ENCODE measurements around the gene SLC35A3. TPM values are rescaled to one million over a fixed set of nuclear protein-coding genes. Genes with fewer than 3 reads are reported as not detected.

Gene SLC35A3
- total RNA-seq, 4 donors from 2014 or later: 27.9 to 39.6 (median 29.8) TPM

- no peak for TF ChIP-seq CTCF (IDR thresholded peaks at IDR 0.05; ENCODE audit: low read depth)
These were observed 5.0 kb upstream of the SLC35A3 start for GRCh38 chr1:99964806-99965205.

- no peak for TF ChIP-seq CTCF (IDR thresholded peaks at IDR 0.05; ENCODE audit: low read depth)
These were observed 4.0 kb upstream of the SLC35A3 start for GRCh38 chr1:99965646-99966375.

GRCh38 chr1:99968214-99968613 is 1.6 kb upstream of the SLC35A3 start:
- TF ChIP-seq CTCF (IDR thresholded peaks at IDR 0.05; ENCODE audit: low read depth): no peak

GRCh38 chr1:99969260-99969728 is 502 bp upstream of the SLC35A3 start:
- TF ChIP-seq CTCF (IDR thresholded peaks at IDR 0.05; ENCODE audit: low read depth): no peak

GRCh38 chr1:99970713-99971255 is 988 bp downstream of the SLC35A3 start:
- no peak for TF ChIP-seq CTCF (IDR thresholded peaks at IDR 0.05; ENCODE audit: low read depth)

GRCh38 chr1:99975529-99975928 is 5.7 kb downstream of the SLC35A3 start:
- no peak for TF ChIP-seq CTCF (IDR thresholded peaks at IDR 0.05; ENCODE audit: low read depth)

- TF ChIP-seq CTCF (IDR thresholded peaks at IDR 0.05; ENCODE audit: low read depth): no peak
These were observed 8.4 kb downstream of the SLC35A3 start for GRCh38 chr1:99978218-99978617.
